CD14-positive monocyte (primary cell): Measurements from ENCODE around the gene EZH1. TPM values are rescaled to one million over a fixed set of nuclear protein-coding genes. Genes with fewer than 3 reads are reported as not detected.

Experiments used
- DNase-seq, 3 donors: peaks; one replicate each; pipeline ENCODE4 v3.0.0-alpha.2; 2011 to 2022
- H2AFZ ChIP-seq: 2 replicates; pipeline ENCODE4 v1.6.0; 2012; ENCODE audit warnings: mild to moderate bottlenecking, low read depth, low read length, inconsistent platforms; ENCODE audit not compliant: insufficient read depth, poor library complexity, severe bottlenecking
- H3K27ac ChIP-seq, 2 donors: 1 replicate in 1 of 2; 2 replicates in 1 of 2; pipeline ENCODE4 v1.5.1; 2012 to 2013; ENCODE audit warnings: low read length in 2 of 2, control low read depth in 1 of 2, inconsistent platforms in 1 of 2, low read depth in 1 of 2, mild to moderate bottlenecking in 1 of 2
- H3K27me3 ChIP-seq, 2 donors: one replicate each; pipeline versions ENCODE4 v1.6.0 to v1.6.1; 2011 to 2013; ENCODE audit warnings: low read length in 2 of 2; ENCODE audit not compliant: control insufficient read depth in 2 of 2, insufficient read depth in 2 of 2
- H3K36me3 ChIP-seq, 2 donors: replicated peaks in 1 of 2; 1 replicate in 1 of 2; 2 replicates in 1 of 2; pipeline versions ENCODE4 v1.5.1 to v1.6.1; 2012 to 2013; ENCODE audit warnings: low read length in 2 of 2, control low read depth in 1 of 2, inconsistent platforms in 1 of 2, mild to moderate bottlenecking in 1 of 2; ENCODE audit not compliant: insufficient read depth in 2 of 2, control insufficient read depth in 1 of 2
- H3K4me1 ChIP-seq, 2 donors: 1 replicate in 1 of 2; 2 replicates in 1 of 2; pipeline versions ENCODE4 v1.5.1 to v1.6.1; 2012 to 2013; ENCODE audit warnings: low read length in 2 of 2, control low read depth in 1 of 2, inconsistent platforms in 1 of 2, mild to moderate bottlenecking in 1 of 2, moderate library complexity in 1 of 2; ENCODE audit not compliant: insufficient read depth in 2 of 2, control insufficient read depth in 1 of 2
- H3K4me2 ChIP-seq: replicated peaks from 2 replicates; pipeline ENCODE3; 2012; ENCODE audit warnings: low read length, moderate library complexity, mild to moderate bottlenecking; ENCODE audit not compliant: poor library complexity, severe bottlenecking; ENCODE audit errors: extremely low read depth
- H3K4me3 ChIP-seq, 3 experiments: fragments of 200-600 bp in 1 of 3; sonication (generic) in 1 of 3; replicated peaks in 1 of 3; 1 replicate in 2 of 3; 2 replicates in 1 of 3; pipeline ENCODE4 v1.5.1; 2011 to 2013; ENCODE audit warnings: low read length in 3 of 3, mild to moderate bottlenecking in 3 of 3, control low read depth in 2 of 3, low read depth in 2 of 3, inconsistent platforms in 1 of 3, moderate library complexity in 1 of 3
- H3K79me2 ChIP-seq: 2 replicates; pipeline ENCODE4 v1.6.0; 2012; ENCODE audit warnings: mild to moderate bottlenecking, control low read depth, inconsistent platforms, low read length, moderate library complexity; ENCODE audit not compliant: insufficient read depth
- H3K9ac ChIP-seq: 2 replicates; pipeline ENCODE4 v1.6.0; 2017; ENCODE audit warnings: low read length, mild to moderate bottlenecking; ENCODE audit not compliant: insufficient read depth, poor library complexity, severe bottlenecking
- H3K9me3 ChIP-seq, 2 donors: replicated peaks in 1 of 2; 1 replicate in 1 of 2; 2 replicates in 1 of 2; pipeline versions ENCODE4 v1.5.1 to v1.6.1; 2012 to 2013; ENCODE audit warnings: low read length in 2 of 2, control low read depth in 1 of 2; ENCODE audit not compliant: control insufficient read depth in 1 of 2, insufficient read depth in 1 of 2
- H4K20me1 ChIP-seq: 2 replicates; pipeline ENCODE4 v1.6.0; 2012; ENCODE audit warnings: mild to moderate bottlenecking, low read length, control low read depth, moderate library complexity; ENCODE audit not compliant: insufficient read depth
- H3K27ac Mint-ChIP-seq, 7 donors: one replicate each; pipeline ENCODE4 v1.8.0; 2020; ENCODE audit warnings: mild to moderate bottlenecking in 7 of 7, mixed read lengths in 7 of 7, moderate library complexity in 6 of 7, inconsistent platforms in 2 of 7
- H3K27me3 Mint-ChIP-seq, 3 donors: one replicate each; pipeline ENCODE4 v1.8.0; 2021 to 2022; ENCODE audit warnings: low read depth in 3 of 3, mild to moderate bottlenecking in 3 of 3, mixed read lengths in 3 of 3, moderate library complexity in 3 of 3, inconsistent platforms in 1 of 3
- H3K36me3 Mint-ChIP-seq, 2 donors: one replicate each; pipeline ENCODE4 v1.8.0; 2020; ENCODE audit warnings: mixed read lengths in 2 of 2, inconsistent platforms in 1 of 2, mild to moderate bottlenecking in 1 of 2
- H3K4me1 Mint-ChIP-seq: one replicate; pipeline ENCODE4 v1.8.0; 2020; ENCODE audit warnings: mild to moderate bottlenecking, mixed read lengths
- H3K4me3 Mint-ChIP-seq, 2 donors: one replicate each; pipeline ENCODE4 v1.8.0; 2020; ENCODE audit warnings: mild to moderate bottlenecking in 2 of 2, mixed read lengths in 2 of 2, moderate library complexity in 1 of 2
- H3K9me3 Mint-ChIP-seq, 7 donors: one replicate each; pipeline ENCODE4 v1.8.0; 2020 to 2022; ENCODE audit warnings: mixed read lengths in 7 of 7, mild to moderate bottlenecking in 6 of 7, moderate library complexity in 6 of 7, inconsistent platforms in 2 of 7
- WGBS: methylation state at CpG from one replicate; pipeline ENCODE4 v1.1.5; 2013; ENCODE audit warnings: missing lambda C conversion rate; ENCODE audit not compliant: insufficient coverage; 5-methylcytosine and 5-hydroxymethylcytosine counted together
- intact Hi-C, 2 donors: fragments of 100-400 bp; cut with micrococcal nuclease; formaldehyde crosslinking; loops; one replicate each; pipeline versions ENCODE4 v1.15.0 to v1.15.1; 2023
- polyA plus RNA-seq, 3 donors: library from polyadenylated mRNA; depleted of rRNA in 1 of 3; unstranded in 2 of 3; stranded (reverse) in 1 of 3; fragments of 300-500 nt in 2 of 3; fragments of >200 nt in 1 of 3; fragmentation: Illumina TruSeq in 2 of 3; gene quantifications; 1 replicate in 2 of 3; 2 replicates in 1 of 3; pipeline ENCODE4 v1.2.3, GENCODE V29; 2012 to 2021
- TF ChIP-seq, protein P1 (sequence below): fragments of 200-600 bp; IDR thresholded peaks from one replicate; pipeline ENCODE4 v1.8.0; 2022; ENCODE audit warnings: antibody characterized with exemption, mild to moderate bottlenecking

EZH1 gene
- polyA plus RNA-seq, 3 donors = 12.3 to 169 (median 17.8) TPM

DNA sequence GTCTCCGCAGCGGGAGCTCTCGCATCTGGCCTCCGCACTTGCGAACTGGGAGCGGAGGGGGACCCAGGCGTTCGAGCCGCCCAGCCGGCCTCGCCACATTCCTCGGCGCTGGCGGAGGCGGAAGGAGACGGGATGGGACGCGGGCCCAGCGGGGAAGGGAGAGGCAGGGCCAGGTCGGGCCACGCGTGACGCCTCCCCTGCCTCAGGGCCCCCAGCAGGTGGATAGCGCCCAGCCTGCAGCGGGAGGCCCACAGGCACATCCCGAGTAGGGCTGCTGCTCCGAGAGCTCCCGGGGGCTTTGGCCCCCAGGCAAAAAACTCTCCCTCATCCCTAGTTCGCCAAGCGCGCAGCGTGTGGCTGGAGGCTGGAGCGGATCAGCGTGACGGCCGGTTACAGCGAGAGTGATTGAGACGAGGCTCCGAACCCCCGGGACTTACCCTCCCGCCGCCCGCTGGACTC is 68.8 kb downstream of the EZH1 start:
- H3K4me1 ChIP-seq = peaks cover 66 to 79% of the 10 kb centered on the region in 2 donors
- H4K20me1 ChIP-seq = no peaks in the 10 kb centered on the region
- 0% methylated on average over 40 of the region's 43 CpGs for WGBS
- Mint-ChIP-seq H3K4me1 (peaks cover 59% of the 10 kb centered on the region), H3K36me3 (peaks cover 9 to 10% of the 10 kb centered on the region in 2 donors), H3K27me3 (peaks cover 44 to 68% (median 62%) of the 10 kb centered on the region in 3 donors), H3K27ac (peak overlapping the region in 4 of 7 donors; percentile 53 to 91 (median 80)), H3K4me3 (peak overlapping the region; percentile 83 to 92), H3K9me3 (peaks cover 6 to 27% (median 12%) of the 10 kb centered on the region in 7 donors)
- intact Hi-C loops = loop anchor here in 1 of 2 donors (2.0 to 5.0 kb wide), 2 partner anchors 67 to 99 kb away; partner anchors contain the start of genes PSMC3IP, RETREG3 and TUBG1
- DNase-seq = peak in 1 of 3 donors; percentile 31
- peaks cover 35 to 56% of the 10 kb centered on the region in 2 donors for H3K27me3 ChIP-seq
- no peak overlapping the region for H3K27ac ChIP-seq
- H3K9me3 ChIP-seq = peaks cover 6 to 7% of the 10 kb centered on the region in 2 donors
- no peaks in the 10 kb centered on the region for H3K36me3 ChIP-seq
- no peaks in the 10 kb centered on the region for H3K79me2 ChIP-seq
- peak overlapping the region; percentile 81 for H3K4me2 ChIP-seq
- peak overlapping the region; percentile 78 for H2AFZ ChIP-seq
- H3K9ac ChIP-seq = peak overlapping the region; percentile 42
- peak overlapping the region; percentile 51 to 75 (median 66) for H3K4me3 ChIP-seq
- TF ChIP-seq, protein P1, sequence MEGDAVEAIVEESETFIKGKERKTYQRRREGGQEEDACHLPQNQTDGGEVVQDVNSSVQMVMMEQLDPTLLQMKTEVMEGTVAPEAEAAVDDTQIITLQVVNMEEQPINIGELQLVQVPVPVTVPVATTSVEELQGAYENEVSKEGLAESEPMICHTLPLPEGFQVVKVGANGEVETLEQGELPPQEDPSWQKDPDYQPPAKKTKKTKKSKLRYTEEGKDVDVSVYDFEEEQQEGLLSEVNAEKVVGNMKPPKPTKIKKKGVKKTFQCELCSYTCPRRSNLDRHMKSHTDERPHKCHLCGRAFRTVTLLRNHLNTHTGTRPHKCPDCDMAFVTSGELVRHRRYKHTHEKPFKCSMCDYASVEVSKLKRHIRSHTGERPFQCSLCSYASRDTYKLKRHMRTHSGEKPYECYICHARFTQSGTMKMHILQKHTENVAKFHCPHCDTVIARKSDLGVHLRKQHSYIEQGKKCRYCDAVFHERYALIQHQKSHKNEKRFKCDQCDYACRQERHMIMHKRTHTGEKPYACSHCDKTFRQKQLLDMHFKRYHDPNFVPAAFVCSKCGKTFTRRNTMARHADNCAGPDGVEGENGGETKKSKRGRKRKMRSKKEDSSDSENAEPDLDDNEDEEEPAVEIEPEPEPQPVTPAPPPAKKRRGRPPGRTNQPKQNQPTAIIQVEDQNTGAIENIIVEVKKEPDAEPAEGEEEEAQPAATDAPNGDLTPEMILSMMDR = no peak

DNA sequence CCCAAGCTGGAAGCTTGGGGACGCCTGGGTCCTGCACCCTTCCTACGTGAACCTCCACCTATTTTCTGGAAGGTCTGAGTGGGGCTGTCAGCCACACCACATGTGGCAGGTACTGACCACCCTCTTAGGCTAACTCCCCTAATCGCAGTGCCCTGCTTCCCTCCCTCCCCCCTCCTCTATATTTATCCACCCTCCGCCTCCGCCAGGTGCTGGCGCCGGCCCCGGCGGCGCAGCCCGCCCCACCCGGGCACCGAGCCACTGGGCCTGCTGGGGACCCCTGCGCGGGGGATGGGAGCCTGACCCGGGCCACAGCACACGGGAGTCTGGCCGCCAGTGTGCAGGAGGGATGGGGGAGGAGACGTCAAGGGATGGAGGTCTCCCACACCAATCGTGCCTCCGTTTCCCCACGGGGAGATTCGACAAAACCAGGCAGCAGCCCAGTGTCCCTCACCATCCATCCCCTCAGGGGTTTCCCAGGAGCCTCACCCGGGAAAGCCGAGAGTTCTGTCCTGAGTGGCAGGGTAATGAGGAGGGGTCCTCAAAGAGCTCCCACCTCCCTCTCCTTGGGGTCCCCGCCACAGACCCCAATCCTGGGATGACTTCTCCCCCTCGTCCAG is 69.4 kb downstream of the EZH1 start:
- peaks cover 61% of the 10 kb centered on the region for H3K4me1 Mint-ChIP-seq
- H3K27me3 Mint-ChIP-seq = peaks cover 49 to 69% (median 66%) of the 10 kb centered on the region in 3 donors
- H3K27ac Mint-ChIP-seq = no peak overlapping the region
- H3K4me3 Mint-ChIP-seq = peak overlapping the region; percentile 46 to 83
- Histone ChIP-seq H2AFZ (peak overlapping the region; percentile 78), H3K79me2 (no peaks in the 10 kb centered on the region), H3K36me3 (no peaks in the 10 kb centered on the region), H3K27me3 (peaks cover 38 to 62% of the 10 kb centered on the region in 2 donors), H3K4me3 (peak overlapping the region in 2 of 3 experiments; percentile 66 to 75), H3K27ac (no peak overlapping the region), H3K9me3 (peaks cover 9 to 11% of the 10 kb centered on the region in 2 donors), H3K4me2 (peak overlapping the region; percentile 81), H4K20me1 (no peaks in the 10 kb centered on the region), H3K9ac (peak overlapping the region; percentile 42), H3K4me1 (peaks cover 70 to 84% of the 10 kb centered on the region in 2 donors)
- 10% methylated on average over 2 of the region's 27 CpGs for WGBS
- H3K9me3 Mint-ChIP-seq = peaks cover 3 to 29% (median 17%) of the 10 kb centered on the region in 7 donors
- DNase-seq = no peak
- H3K36me3 Mint-ChIP-seq = peaks cover 11 to 12% of the 10 kb centered on the region in 2 donors
- TF ChIP-seq, protein P1 = no peak
- intact Hi-C loops = loop anchor here in 1 of 2 donors (5.0 kb wide), 1 partner anchor 98 kb away; the partner anchor contains the start of gene PSMC3IP
